Stimulated activated naive CD8-positive, alpha-beta T cell treated with anti-CD3 and anti-CD28 coated beads, Interleukin-15, Interleukin-2, amounts not matched to agents 100 U/mL and 50 U/mL, for 24 hours (primary cell): ENCODE measurements around the gene ZFP90.
"Not testable (repeated sequence)": the region's sequence is repeated elsewhere in the genome, so short reads cannot be mapped to it uniquely, and the experiment has no call there.

Experiments
- ATAC-seq: fragments of 150-1000 bp; cut with Tn5 transposase; one replicate; pipeline ENCODE4 v1.10.0; 2021
- DNase-seq: peaks from one replicate; pipeline ENCODE4 v3.0.0; 2021

ZFP90 gene

GRCh38 chr16:68538880-68539701 lies at the start of gene ZFP90:
TSS of gene ZFP90 (plus strand) at chr16:68539291. CDS start at chr16:68539793, 502 bp downstream.
- DNase-seq (peak; percentile 90), ATAC-seq (peak; percentile 99)

- DNase-seq: no peak
- no peak for ATAC-seq
Measured at GRCh38 chr16:68490358-68490757, 48.7 kb upstream of the ZFP90 start.

DNA sequence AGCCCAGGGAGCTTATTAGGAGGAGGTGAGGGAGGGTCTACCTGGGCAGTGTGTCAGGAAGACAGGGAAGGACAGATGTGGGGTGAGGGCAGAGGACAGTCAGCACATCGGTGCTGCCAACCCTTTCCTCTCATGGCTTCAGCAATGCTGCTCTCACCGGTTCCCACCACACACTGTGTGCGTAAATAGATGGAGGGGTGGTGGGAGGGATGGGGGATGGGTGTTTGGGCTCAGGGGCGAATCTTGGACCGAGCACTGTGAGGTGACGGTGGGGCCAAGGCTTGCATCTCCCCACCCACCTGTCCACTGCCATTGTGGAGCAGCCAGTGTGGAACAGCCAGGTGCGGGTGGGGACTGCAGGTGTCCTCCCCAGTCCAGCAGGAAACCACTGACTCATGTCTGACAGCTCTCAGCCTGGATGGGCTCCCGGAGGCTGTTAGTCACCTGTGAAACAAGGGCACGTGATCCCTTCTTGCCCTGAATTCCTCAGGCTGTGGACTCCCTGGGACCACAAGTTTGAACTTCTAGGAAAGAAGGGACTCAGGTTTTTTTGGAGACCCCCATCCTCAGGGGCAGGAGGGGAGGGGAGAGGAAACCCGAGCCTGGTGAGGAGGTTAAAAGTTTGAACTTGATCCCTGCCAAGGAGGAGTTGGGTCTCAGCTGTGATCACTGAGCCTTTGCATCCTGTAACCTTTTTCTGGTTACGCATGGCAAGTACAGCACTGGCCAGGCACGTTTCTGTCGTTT lies 48.1 kb upstream of the ZFP90 start:
- ATAC-seq (no peak), DNase-seq (no peak)

GRCh38 chr16:68491576-68491950 lies 47.5 kb upstream of the ZFP90 start:
- ATAC-seq (no peak), DNase-seq (no peak)

GRCh38 chr16:68492151-68492542 lies 46.9 kb upstream of the ZFP90 start:
- DNase-seq (no peak), ATAC-seq (no peak)

- DNase-seq: no peak
- ATAC-seq: no peak
Measured at GRCh38 chr16:68492543-68493411, 46.3 kb upstream of the ZFP90 start.

GRCh38 chr16:68493412-68494070 lies 45.5 kb upstream of the ZFP90 start:
- DNase-seq (no peak), ATAC-seq (no peak)

DNA sequence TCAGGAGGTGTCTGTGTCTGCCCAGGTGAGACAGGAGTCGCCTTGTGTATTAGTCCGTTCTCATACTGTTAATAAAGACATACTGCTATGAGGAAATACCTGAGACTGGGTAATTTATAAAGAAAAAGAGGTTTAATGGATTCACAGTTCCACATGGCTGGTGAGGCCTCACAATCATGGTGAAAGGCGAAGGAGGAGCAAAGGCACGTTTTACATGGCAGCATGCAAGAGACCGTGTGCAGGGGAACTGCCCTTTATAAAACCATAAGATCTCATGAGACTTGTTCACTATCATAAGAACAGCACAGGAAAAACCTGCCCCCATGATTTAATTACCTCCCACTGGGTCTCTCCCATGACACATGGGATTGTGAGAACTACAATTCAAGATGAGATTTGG lies 44.8 kb upstream of the ZFP90 start:
- not testable (repeated sequence) for DNase-seq

GRCh38 chr16:68496689-68497088 lies 42.4 kb upstream of the ZFP90 start:
- DNase-seq (no peak), ATAC-seq (no peak)

More for the DNA sequence above, 44.8 kb upstream of the ZFP90 start:
- ATAC-seq: not testable (repeated sequence)

DNA sequence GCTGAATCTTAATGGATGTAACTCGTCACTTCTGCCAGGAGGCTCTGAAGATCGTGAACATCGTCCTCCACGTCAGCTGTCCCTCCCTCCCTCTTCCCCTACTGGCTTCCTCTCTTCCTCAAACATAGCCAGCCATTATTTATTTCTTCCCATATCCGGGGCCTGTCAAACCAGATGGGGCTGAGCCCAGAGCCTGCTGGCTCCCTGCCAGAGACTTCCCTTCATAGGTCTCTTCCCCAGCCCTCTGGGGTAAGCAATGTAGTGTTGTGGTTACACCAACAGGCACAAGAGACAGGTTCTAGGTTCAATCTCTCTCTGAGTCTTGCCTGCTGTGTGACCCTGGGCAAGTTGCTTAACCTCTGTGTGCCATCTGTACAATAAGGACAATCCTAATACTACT lies 40.1 kb upstream of the ZFP90 start:
- no peak for DNase-seq
- no peak for ATAC-seq

GRCh38 chr16:68503334-68503733 lies 35.8 kb upstream of the ZFP90 start:
- DNase-seq: no peak
- no peak for ATAC-seq

- ATAC-seq (no peak), DNase-seq (no peak)
Measured at GRCh38 chr16:68504066-68504465, 35.0 kb upstream of the ZFP90 start.

GRCh38 chr16:68506331-68507053 lies 32.6 kb upstream of the ZFP90 start:
- DNase-seq: no peak
- no peak for ATAC-seq

DNA sequence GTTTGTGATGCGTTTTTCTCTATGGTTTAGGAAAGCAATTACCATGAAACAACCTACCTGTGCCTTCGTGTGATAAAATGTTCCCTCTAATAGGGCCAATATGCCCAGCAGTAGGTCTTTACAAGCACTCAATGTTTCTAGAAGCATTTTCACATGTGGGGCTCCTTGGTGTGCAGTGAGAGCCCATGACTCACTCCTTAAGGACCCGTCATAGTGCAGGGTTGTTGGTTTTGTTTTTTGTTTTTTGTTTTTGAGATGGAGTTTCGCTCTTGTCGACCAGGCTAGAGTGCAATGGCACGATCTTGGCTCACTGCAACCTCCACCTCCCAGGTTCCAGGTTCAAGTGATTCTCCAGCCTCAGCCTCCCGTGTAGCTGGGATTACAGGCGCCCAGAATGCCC lies 31.1 kb upstream of the ZFP90 start:
- ATAC-seq (no peak), DNase-seq (no peak)

GRCh38 chr16:68508641-68509240 lies 30.4 kb upstream of the ZFP90 start:
- ATAC-seq: no peak
- DNase-seq: no peak

GRCh38 chr16:68509381-68509780 lies 29.7 kb upstream of the ZFP90 start:
- DNase-seq: no peak
- no peak for ATAC-seq

DNA sequence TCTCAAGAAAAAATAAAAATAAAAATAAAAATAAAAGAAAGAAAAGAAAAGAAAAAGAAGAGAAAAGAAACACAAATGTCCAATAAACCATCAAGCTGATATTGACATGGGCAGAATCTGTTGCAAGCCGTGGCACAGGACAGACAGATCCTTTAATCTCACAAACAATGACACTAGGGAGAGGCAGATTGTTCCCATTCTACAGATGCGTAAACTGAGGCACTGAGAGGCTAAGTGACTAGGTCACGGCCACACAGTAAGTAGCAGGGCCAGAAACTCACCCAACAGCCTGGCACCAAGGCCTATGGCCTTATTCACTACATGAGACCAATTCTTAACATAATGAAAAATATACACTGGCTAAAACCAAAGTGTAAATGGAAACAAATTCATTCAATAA lies 28.3 kb upstream of the ZFP90 start:
- DNase-seq: no peak
- no peak for ATAC-seq

DNA sequence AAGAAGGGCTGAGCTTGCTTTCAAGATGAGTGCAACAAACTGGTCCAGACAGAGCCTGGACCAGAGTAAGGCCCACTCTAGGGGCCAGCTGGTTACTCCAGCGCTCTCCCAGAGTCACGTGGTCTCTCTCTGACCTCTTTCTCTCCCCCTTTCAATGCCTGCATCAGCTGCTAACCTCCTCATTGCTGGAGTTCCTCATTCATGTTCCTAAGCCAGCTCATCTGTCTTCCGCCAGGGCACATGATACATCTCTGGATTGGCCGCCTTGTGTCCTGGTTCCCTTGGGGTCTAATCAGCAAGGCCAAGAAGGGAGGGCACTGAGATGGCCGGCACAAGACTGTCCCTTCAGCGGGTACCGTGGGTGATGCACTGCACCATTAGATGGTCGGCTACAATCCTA lies 26.9 kb upstream of the ZFP90 start:
- no peak for DNase-seq
- ATAC-seq: no peak

- DNase-seq (no peak), ATAC-seq (no peak)
Measured at GRCh38 chr16:68512742-68513141, 26.3 kb upstream of the ZFP90 start.

DNA sequence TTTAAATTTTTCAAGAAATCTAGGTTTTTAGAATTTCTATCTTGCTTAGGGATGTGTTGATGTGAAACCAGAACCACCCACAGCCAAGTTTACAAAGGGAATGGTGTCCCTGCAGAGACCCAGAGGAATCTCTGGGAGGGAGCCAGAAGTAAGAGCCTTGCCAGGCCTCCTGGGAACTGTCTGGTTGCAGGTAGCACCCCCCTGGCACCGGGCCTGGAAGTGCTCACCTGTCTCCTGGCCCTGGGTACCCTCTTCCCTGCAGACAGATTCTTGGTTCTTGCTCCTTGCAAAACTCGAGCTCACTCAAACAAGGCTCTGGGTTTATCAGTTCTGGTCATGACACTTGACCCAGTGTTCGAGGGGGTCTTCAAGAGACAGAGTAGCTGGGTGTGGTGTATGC lies 24.6 kb upstream of the ZFP90 start:
- DNase-seq: no peak
- ATAC-seq: no peak

DNA sequence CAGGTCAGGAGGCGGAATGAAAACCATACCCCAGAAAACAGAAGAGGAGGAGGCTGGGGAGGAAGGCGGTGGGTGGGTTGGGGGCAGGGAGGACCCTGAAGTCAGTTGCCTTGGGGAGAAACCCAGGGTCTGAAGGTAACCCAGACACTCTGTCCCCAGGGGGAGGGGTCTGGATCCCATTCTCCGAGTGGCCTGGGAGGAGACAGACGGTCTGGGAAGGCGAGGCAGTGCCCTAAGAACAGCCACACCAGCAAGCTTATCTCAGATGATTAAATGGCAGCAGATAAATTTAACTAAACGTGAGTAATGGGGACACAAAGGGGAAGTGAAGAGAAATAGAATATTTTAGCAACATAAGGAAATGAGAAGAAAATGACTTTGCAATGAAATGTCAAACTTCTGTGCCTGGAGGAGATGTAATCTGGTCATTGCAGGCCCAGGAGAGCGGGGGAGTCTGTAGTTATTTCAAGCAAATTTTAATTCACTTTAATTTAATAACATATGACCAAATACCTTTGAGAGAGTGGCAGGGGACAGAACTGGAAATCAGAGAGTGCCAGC lies 21.4 kb upstream of the ZFP90 start:
- ATAC-seq (no peak), DNase-seq (no peak)
